Ureter (tissue), 1 donor: ENCODE data around the gene DYNC2LI1. TPM values are rescaled to one million over a fixed set of nuclear protein-coding genes. Genes with fewer than 3 reads are reported as not detected.
A peak's percentile ranks its signal among the peaks of the same experiment; 100 is the strongest.

ENCODE experiments used
- DNase-seq: peaks from one replicate; pipeline ENCODE4 v3.0.0-alpha.2; 2020; ENCODE audit warnings: low spot score
- total RNA-seq: library from RNA; stranded (reverse); gene quantifications from one replicate; pipeline ENCODE4 v1.2.4, GENCODE V29; 2023
- donor health status: DM: yes; HTN: yes; CAD: no.

Gene DYNC2LI1
- total RNA-seq, 1 donor from 2014 or later = 35.6 TPM

DNA sequence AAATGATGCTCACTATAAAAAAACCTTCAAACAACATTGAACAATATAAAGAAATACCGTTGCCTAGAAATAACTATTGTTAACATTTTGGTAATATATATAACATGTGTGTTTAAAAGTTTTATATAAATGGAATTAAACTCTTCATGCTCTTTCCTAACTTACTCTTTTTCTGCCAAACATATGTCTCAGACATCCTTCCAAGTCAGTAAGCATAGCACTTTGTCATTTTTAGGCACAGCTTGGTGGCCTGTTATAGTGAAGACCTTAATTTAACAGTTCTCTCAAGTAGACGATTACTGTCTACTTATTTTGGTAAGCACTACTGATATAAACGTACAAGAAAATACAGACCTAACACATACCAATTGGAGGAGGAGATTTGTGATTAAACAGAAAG lies 40.9 kb downstream of the DYNC2LI1 start:
- DNase-seq = no peak

DNA sequence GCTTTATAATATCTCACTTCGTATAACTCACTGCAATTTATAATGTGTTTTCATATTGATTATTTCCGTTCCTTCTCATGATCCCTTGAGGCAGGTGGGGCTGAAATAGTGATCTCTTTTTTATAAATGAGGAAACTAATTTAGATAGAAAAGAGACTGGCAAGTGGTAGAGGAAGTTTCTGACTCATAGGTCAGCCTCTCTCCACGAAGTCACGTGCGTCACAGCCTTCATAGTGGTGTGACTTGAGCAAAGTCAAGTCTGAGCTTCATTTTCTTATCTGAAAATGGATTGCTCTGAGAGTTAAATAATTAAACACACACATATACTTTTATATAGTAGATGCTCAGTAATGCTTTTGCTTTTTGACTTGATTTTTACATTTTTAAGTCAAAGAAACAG lies 44.9 kb downstream of the DYNC2LI1 start:
- peak; percentile 62 for DNase-seq

DNA sequence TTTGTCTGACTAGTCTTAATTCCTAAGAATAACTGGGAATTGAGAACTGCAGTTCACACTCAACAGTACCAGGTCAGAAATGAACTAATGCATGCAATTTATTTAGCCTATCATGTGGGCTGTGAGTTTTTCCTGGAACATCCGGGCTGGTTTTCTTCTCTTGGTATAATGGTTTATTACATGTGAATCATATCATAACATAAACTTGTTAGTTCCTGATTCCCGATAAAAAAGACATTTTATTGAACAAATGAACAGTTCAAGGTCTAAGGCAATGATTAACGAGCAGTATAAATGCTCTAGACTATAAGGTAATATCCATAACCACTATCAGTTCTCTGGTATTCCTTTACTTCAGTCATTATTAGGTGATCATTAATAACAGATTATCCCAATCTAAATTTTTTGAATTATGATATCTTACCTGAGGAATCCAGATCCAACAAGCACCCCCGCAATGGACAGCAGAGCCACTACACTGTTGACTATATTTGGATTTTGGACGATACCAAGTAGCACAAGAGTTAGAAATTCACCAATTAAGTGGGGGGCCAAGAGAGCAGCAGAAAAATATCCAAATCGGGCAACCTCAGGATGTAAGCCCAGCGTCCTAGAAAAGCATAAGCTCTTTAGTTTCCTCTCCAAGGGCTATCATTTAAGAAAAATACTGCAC lies 45.8 kb downstream of the DYNC2LI1 start:
- DNase-seq = no peak

DNA sequence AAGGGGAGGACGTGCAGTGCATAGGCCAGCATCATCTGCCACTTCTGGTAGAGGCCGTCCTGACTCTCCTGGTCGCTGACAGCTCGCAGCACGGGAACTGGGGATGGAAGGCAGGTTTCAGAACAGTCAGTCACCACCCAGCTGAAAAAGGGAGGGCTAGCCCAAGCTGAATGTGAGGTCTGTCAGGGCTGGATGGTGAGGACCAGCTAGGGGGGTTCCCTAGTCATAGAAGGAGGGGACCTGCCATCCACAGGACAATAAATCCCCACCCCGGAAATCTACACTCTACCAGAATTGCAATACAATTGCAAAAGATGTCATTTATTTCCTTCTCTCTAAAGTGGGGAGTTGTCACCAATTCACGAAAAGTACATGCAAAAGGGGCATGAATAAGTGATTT lies 49.0 kb downstream of the DYNC2LI1 start:
- DNase-seq = no peak

DNA sequence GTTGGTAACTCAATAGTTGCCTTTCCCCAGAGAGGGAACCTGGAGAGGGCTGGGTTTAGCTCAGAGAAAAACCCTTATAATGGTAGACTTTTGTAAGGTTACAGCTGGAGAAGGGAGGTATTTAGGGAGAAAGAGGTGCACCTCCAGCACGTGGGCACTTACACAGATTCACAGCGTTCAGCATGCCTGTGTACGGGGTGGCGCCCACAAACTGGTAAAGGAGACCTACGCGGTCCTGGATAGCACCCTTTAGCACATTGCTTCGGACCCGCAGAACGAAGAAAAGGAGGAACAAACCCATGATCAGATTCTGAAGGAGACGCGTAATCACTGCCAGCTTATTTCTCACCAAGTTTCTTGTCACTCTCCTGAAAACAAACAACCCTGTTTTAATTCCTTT lies 49.9 kb downstream of the DYNC2LI1 start:
- no peak for DNase-seq

DNA sequence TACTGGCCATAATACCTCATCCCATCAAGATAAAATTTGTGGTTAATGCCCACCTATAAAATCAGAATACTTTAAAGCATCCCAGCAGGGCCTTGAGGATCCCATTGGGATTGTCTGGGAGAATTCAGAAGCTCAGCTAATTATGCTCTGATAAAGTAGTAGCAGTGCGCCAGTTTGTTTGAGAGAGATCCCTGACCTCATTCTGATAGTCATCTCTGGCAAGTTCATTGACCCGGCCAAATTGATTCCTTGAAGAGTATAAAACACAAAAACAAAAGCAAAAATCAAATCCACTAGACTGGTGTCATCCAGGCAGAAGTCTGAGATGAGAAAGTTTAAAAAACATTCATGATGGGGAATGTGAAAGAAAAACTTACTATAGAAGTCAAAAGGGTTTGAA lies 50.7 kb downstream of the DYNC2LI1 start:
- DNase-seq = no peak

GRCh38 chr2:43824951-43825493 lies 51.2 kb downstream of the DYNC2LI1 start:
- no peak for DNase-seq

DNA sequence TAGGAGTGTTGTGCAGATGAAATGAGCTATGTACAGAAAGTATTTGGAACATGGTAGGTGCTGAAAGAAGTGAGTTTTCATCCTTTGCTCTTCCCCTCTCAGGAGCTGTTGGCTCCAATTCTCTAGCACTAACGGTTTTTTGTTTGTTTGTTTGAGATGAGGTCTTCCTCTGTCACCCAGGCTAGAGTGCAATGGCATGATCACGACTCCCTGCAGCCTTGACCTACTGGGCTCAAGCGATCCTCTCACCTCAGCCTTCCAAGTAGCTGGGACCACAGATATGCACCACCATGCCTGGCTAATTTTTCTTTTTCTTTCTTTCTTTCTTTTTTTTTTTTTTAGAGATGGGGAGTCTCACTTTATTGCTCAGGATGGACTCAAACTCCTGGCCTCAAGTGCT lies 52.0 kb downstream of the DYNC2LI1 start:
- no peak for DNase-seq

DNA sequence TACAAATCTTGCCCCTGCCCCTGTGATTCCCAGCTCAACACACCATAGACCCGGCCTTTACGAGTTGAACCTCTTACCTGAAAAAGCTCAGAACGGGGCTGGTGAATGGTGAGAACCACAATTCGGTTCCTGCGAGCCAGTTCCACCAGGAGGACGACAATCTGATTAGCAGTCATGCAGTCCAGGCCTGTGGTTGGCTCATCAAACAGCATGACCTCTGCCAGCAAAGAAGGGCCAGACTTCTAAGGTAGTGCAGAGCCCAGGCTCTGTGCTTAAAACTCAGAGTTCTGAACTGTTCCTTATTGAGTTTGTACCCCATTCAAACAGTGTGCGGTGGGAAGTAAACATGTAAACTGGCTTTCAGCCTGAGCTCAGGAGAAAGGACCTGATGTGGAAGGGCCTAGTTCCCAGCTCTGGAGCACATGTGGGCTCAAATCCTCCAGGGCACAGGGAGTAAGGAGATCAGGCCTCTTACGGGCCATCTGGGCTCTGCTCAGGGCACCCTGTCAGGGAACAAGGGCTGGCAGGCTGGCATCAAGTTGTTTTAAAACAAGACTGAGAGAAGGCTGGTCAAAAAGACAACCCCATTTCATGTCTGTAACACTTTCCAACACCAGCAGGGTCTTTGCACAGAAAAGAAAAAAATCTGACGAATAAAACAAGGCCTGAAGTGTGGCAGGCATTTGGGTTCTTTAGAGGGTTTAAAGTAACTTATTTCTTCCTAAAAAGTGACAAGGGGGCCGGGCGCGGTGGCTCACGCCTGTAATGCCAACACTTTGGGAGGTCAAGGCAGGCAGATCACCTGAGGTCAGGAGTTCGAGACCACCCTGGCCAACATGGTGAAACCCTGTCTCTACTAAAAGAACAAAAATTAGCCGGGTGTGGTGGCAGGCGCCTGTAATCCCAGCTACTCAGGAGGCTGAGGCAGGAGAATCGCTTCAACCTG lies 52.7 kb downstream of the DYNC2LI1 start:
- no peak for DNase-seq

DNA sequence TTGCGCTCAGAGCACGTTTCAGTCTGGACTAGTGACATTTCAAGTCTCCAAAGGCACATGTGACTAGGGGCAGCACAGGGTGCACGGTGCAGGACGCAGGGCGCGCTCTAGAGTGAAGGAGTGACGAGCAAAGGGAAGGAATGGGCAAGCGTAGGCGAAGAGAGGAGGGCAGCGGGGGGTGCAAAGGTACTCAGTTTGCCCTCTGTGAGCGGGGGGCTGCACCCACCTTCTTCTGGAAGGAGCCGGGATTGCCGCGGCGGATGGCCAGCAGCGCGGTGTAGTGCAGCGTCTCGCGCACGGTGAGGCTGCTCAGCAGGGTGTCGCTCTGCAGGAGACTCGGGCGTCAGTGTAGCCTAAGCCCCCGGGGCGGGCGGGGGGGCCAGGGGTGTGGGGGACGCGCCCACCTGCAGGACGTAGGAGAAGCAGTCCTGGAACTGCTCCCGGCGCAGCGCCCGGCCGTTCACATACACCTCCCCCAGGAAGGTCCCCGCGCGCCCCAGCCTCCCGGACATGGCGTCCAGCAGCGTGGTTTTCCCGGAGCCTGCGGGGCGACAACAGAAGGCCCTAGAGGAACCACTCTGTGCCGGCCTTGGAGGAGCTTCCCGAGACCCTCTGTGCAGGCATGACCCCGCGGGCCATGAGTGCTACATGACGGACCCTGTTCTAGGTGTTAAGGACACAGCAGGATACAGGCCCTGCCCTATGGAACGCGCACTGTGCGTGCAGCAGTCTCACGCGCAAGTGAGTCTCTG lies 57.9 kb downstream of the DYNC2LI1 start:
- DNase-seq = no peak

- no peak for DNase-seq
These were observed 58.6 kb downstream of the DYNC2LI1 start for GRCh38 chr2:43832457-43832856.

- no peak for DNase-seq
These were observed 63.2 kb downstream of the DYNC2LI1 start for GRCh38 chr2:43837033-43837432.

GRCh38 chr2:43837831-43838559 lies 64.2 kb downstream of the DYNC2LI1 start:
- DNase-seq = no peak

GRCh38 chr2:43838560-43839267 lies 64.9 kb downstream of the DYNC2LI1 start, which contains the start of the genes ABCG5 and ABCG8:
Gene ABCG5, minus strand, starts transcription at chr2:43838839. Its CDS starts 160 bp downstream, at chr2:43838679.
Gene ABCG8, plus strand, starts transcription at chr2:43838971. Its CDS starts 83 bp downstream, at chr2:43839054.
- no peak for DNase-seq

DNA sequence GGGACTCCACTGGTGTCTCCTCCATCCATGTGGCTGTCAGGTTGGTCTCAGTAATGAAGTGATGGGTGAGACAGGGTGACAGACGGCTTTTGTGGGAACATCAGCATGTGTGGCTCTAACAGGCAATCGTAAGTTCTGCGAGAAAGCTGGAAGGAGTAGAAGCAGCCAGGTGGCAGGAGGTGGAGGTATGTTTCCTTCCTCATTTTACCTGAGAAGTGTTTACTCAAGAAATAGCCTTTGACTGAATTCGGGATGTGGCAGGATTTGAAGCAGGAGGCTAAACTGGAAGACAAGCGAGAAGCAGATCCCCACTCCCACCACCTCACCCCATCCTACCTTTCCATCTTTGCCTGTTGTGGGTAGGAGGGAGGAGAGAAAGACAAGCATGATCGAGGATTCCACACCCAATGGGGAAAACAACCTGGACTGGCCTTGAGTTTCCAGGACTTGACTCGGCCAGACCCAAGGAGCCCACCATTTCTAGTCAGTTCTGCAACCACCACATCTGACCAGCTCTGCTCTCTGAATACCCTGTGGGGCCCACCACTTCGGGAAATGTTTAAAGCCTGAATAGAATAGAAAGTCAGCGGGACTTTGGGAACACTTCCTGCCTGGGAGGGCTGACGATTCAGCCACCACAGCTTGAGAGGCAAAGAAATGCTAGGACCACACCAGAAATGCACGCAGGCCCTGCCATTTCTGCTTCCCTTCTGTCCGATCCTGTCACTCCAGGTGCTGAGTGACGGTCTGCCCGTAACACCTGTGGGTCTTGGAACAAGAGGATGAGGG lies 66.1 kb downstream of the DYNC2LI1 start:
- no peak for DNase-seq

DNA sequence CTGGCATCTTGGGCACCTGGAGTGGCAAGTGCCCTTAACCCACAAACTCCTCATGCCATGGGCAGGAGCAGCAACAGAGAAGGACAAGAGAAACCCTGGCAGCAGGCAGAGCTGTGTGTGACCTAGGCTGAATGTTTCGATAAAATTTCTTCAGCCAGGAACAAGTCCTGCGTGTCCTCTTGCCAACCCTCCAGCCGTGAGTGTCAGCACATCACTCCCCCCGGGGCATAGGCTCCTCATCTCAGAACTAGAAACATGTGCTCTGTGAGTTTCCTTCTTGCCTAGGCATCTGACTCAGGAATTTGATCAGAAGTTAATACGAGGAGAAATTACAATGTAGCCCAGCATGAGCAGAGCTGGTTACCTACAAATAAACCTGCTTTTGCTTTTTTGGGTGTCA lies 67.1 kb downstream of the DYNC2LI1 start:
- DNase-seq = no peak

- DNase-seq = no peak
These were observed 68.4 kb downstream of the DYNC2LI1 start for GRCh38 chr2:43841949-43842865.

DNA sequence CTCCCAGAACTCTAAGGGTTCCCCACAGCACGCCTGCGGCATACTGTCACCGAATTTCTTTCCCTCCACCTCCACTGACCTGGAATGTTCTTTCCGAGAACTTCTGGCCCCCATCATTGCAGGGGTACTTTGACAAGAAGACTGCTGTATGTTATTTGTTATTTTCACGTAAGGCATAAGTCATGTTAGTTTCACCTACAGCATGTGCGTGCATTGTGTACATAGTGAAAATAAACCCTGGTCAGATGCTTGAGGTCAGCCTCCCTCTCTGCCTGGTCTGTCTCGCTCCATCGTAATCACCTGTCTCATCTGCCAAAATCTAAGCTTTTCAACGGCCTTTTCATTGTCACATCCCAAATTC lies 69.0 kb downstream of the DYNC2LI1 start:
- no peak for DNase-seq

- DNase-seq = no peak
These were observed 71.3 kb downstream of the DYNC2LI1 start for GRCh38 chr2:43845181-43845580.
